ENCODE data around the gene GSG1. TPM values are rescaled to one million over a fixed set of nuclear protein-coding genes. Genes with fewer than 3 reads are reported as not detected.

The GSG1 gene
- total and polyA plus RNA-seq, 11 donors, result not detected

- intact Hi-C loops (cut with DNase I), result loop anchor here in 7 of 10 donors (2.0 to 10.0 kb wide), 8 partner anchors 46 to 316 kb away; partner anchors contain the start of genes EMP1 (in 2 of the 7), APOLD1 (in 1 of the 7) and HEBP1 (in 1 of the 7)
- H3K27me3 ChIP-seq, result no peaks in the 10 kb centered on the region
- ATAC-seq (peak; percentile 55 to 93 (median 84)), DNase-seq (peak; percentile 91 to 95 (median 94))
- no peaks in the 10 kb centered on the region for H3K9me3 ChIP-seq
- H3K4me1 ChIP-seq, result peaks cover 7 to 62% (median 43%) of the 10 kb centered on the region in 12 donors
- 2 to 6% (median 3%) methylated on average over 33 to 79 of the region's 79 CpGs for WGBS, 4 donors
- peak in 1 of 2 donors; percentile 33 for TF ChIP-seq POLR2A (IDR thresholded peaks at IDR 0.05)
- peak in 1 of 12 donors; percentile 9 for TF ChIP-seq CTCF (IDR thresholded peaks at IDR 0.05)
- no peaks in the 10 kb centered on the region for H3K36me3 ChIP-seq
- H3K4me3 ChIP-seq, result peak overlapping the region; percentile 37 to 70 (median 58)
- peak overlapping the region; percentile 85 to 98 (median 92) for H3K27ac ChIP-seq
Observed at GRCh38 chr12:13100882-13101769, 2.3 kb downstream of the GSG1 start.

- no peak for TF ChIP-seq POLR2A (IDR thresholded peaks at IDR 0.05)
- no peak for TF ChIP-seq CTCF (IDR thresholded peaks at IDR 0.05)
- H3K36me3 ChIP-seq, result no peaks in the 10 kb centered on the region
- H3K4me3 ChIP-seq, result peak overlapping the region in 11 of 12 donors; percentile 50 to 70 (median 60)
- WGBS, 4 donors, result 14 to 24% (median 18%) methylated on average over 6 of the region's 6 CpGs
- DNase-seq, result no peak
- H3K9me3 ChIP-seq, result no peaks in the 10 kb centered on the region
- ATAC-seq, result no peak
- peak overlapping the region; percentile 85 to 98 (median 92) for H3K27ac ChIP-seq
- intact Hi-C loops (cut with DNase I), result loop anchor here in 7 of 10 donors (2.0 to 10.0 kb wide), 8 partner anchors 47 to 316 kb away; partner anchors contain the start of genes EMP1 (in 2 of the 7), APOLD1 (in 1 of the 7) and HEBP1 (in 1 of the 7)
- H3K4me1 ChIP-seq, result peaks cover 7 to 62% (median 43%) of the 10 kb centered on the region in 12 donors
- H3K27me3 ChIP-seq, result no peaks in the 10 kb centered on the region
Observed at GRCh38 chr12:13100605-13100881, 2.9 kb downstream of the GSG1 start.

GRCh38 chr12:13099844-13100604, 3.4 kb downstream of the GSG1 start:
- peaks cover 7 to 64% (median 43%) of the 10 kb centered on the region in 12 donors for H3K4me1 ChIP-seq
- no peaks in the 10 kb centered on the region for H3K27me3 ChIP-seq
- peak overlapping the region in 8 of 12 donors; percentile 53 to 70 (median 60) for H3K4me3 ChIP-seq
- 74 to 78% (median 77%) methylated on average over 10 of the region's 10 CpGs for WGBS, 4 donors
- H3K36me3 ChIP-seq, result no peaks in the 10 kb centered on the region
- DNase-seq (no peak), ATAC-seq (no peak)
- peak overlapping the region; percentile 85 to 98 (median 92) for H3K27ac ChIP-seq
- H3K9me3 ChIP-seq, result no peaks in the 10 kb centered on the region
- intact Hi-C loops (cut with DNase I), result loop anchor here (2.0 to 10.0 kb wide), 14 partner anchors 47 to 315 kb away; partner anchors contain the start of genes EMP1 (in 5 of the 10), APOLD1 (in 1 of the 10) and HEBP1 (in 1 of the 10)
- TF ChIP-seq POLR2A (IDR thresholded peaks at IDR 0.05) (no peak), CTCF (IDR thresholded peaks at IDR 0.05) (no peak)

All from heart left ventricle (tissue), 16 donors.